ENCODE measurements around the gene NCAPG2.

Gene NCAPG2

GRCh38 chr7:158609313-158609974, 95.2 kb downstream of the NCAPG2 start:
- Histone ChIP-seq H3K4me1 (ENCODE audit: insufficient read depth, poor library complexity, severe bottlenecking) (no peaks in the 10 kb centered on the region), H3K9me3 (ENCODE audit: severe bottlenecking) (no peaks in the 10 kb centered on the region), H3K27ac (ENCODE audit: poor library complexity, severe bottlenecking) (no peak overlapping the region), H3K4me3 (ENCODE audit: severe bottlenecking) (no peak overlapping the region), H3K36me3 (ENCODE audit: low read depth) (peaks cover 13% of the 10 kb centered on the region; the same call in 1 of the 2 replicates), H3K27me3 (ENCODE audit: insufficient read depth, poor library complexity, severe bottlenecking) (no peaks in the 10 kb centered on the region)
- TF ChIP-seq CTCF (IDR thresholded peaks at IDR 0.05; ENCODE audit: poor library complexity, severe bottlenecking), result no peak
- ATAC-seq (ENCODE audit: low read depth) (no peak), DNase-seq (ENCODE audit: low spot score) (no peak)

GRCh38 chr7:158607563-158607962, 97.0 kb downstream of the NCAPG2 start:
- no peak overlapping the region for H3K4me3 ChIP-seq (ENCODE audit: severe bottlenecking)
- no peaks in the 10 kb centered on the region for H3K9me3 ChIP-seq (ENCODE audit: severe bottlenecking)
- ATAC-seq (ENCODE audit: low read depth) (no peak), DNase-seq (ENCODE audit: low spot score) (no peak)
- no peaks in the 10 kb centered on the region for H3K4me1 ChIP-seq (ENCODE audit: insufficient read depth, poor library complexity, severe bottlenecking)
- H3K36me3 ChIP-seq (ENCODE audit: low read depth), result peaks cover 10% of the 10 kb centered on the region; the same call in 1 of the 2 replicates
- H3K27me3 ChIP-seq (ENCODE audit: insufficient read depth, poor library complexity, severe bottlenecking), result no peaks in the 10 kb centered on the region
- H3K27ac ChIP-seq (ENCODE audit: poor library complexity, severe bottlenecking), result no peak overlapping the region
- no peak for TF ChIP-seq CTCF (IDR thresholded peaks at IDR 0.05; ENCODE audit: poor library complexity, severe bottlenecking)

- H3K36me3 ChIP-seq (ENCODE audit: low read depth), result peaks cover 10% of the 10 kb centered on the region; the same call in 1 of the 2 replicates
- H3K27ac ChIP-seq (ENCODE audit: poor library complexity, severe bottlenecking), result no peak overlapping the region
- DNase-seq (ENCODE audit: low spot score) (no peak), ATAC-seq (ENCODE audit: low read depth) (no peak)
- TF ChIP-seq CTCF (IDR thresholded peaks at IDR 0.05; ENCODE audit: poor library complexity, severe bottlenecking), result no peak
- H3K9me3 ChIP-seq (ENCODE audit: severe bottlenecking), result no peaks in the 10 kb centered on the region
- H3K4me1 ChIP-seq (ENCODE audit: insufficient read depth, poor library complexity, severe bottlenecking), result no peaks in the 10 kb centered on the region
- no peaks in the 10 kb centered on the region for H3K27me3 ChIP-seq (ENCODE audit: insufficient read depth, poor library complexity, severe bottlenecking)
- H3K4me3 ChIP-seq (ENCODE audit: severe bottlenecking), result no peak overlapping the region
These were observed 97.8 kb downstream of the NCAPG2 start for GRCh38 chr7:158606671-158607424.

- no peak for ATAC-seq (ENCODE audit: low read depth)
- peaks cover 10% of the 10 kb centered on the region; the same call in 1 of the 2 replicates for H3K36me3 ChIP-seq (ENCODE audit: low read depth)
- H3K9me3 ChIP-seq (ENCODE audit: severe bottlenecking), result no peaks in the 10 kb centered on the region
- no peaks in the 10 kb centered on the region for H3K27me3 ChIP-seq (ENCODE audit: insufficient read depth, poor library complexity, severe bottlenecking)
- no peaks in the 10 kb centered on the region for H3K4me1 ChIP-seq (ENCODE audit: insufficient read depth, poor library complexity, severe bottlenecking)
- no peak for DNase-seq (ENCODE audit: low spot score)
- no peak for TF ChIP-seq CTCF (IDR thresholded peaks at IDR 0.05; ENCODE audit: poor library complexity, severe bottlenecking)
- H3K4me3 ChIP-seq (ENCODE audit: severe bottlenecking), result no peak overlapping the region
- no peak overlapping the region for H3K27ac ChIP-seq (ENCODE audit: poor library complexity, severe bottlenecking)
These were observed 98.5 kb downstream of the NCAPG2 start for GRCh38 chr7:158606129-158606528.
